Renal cortical epithelial cell (primary cell): ENCODE results near the gene TDRD10. TPM values are rescaled to one million over a fixed set of nuclear protein-coding genes. Genes with fewer than 3 reads are reported as not detected.
A peak's percentile ranks its signal among the peaks of the same experiment; 100 is the strongest.
"Not testable (repeated sequence)": the region's sequence is repeated elsewhere in the genome, so short reads cannot be mapped to it uniquely, and the experiment has no call there.

Experiments used
- DNase-seq: peaks from one replicate; pipeline ENCODE4 v3.0.0-alpha.2; 2011; ENCODE audit warnings: low read depth
- total RNA-seq: library from RNA; depleted of rRNA; stranded (reverse); fragments of >200 nt; gene quantifications from 2 replicates; pipeline ENCODE4 v1.2.3, GENCODE V29; 2014

Gene TDRD10
- total RNA-seq, 1 donor from 2014 or later: 0.10 TPM

- DNase-seq: peak; percentile 68
Measured at GRCh38 chr1:154479764-154480421, 22.1 kb upstream of the TDRD10 start.

GRCh38 chr1:154481053-154481452 lies 21.0 kb upstream of the TDRD10 start:
- DNase-seq: no peak

GRCh38 chr1:154483941-154484803 lies 17.8 kb upstream of the TDRD10 start:
- DNase-seq: peak; percentile 97

GRCh38 chr1:154485106-154485505 lies 16.9 kb upstream of the TDRD10 start:
- DNase-seq: no peak

- no peak for DNase-seq
Measured at GRCh38 chr1:154485910-154486496, 16.0 kb upstream of the TDRD10 start.

GRCh38 chr1:154486756-154487155 lies 15.3 kb upstream of the TDRD10 start:
- DNase-seq: not testable (repeated sequence)

GRCh38 chr1:154488922-154489321 lies 13.1 kb upstream of the TDRD10 start:
- DNase-seq: no peak

GRCh38 chr1:154489695-154490274 lies 12.2 kb upstream of the TDRD10 start:
- DNase-seq: no peak

- no peak for DNase-seq
Measured at GRCh38 chr1:154490317-154490716, 11.7 kb upstream of the TDRD10 start.

- no peak for DNase-seq
Measured at GRCh38 chr1:154492115-154492514, 9.9 kb upstream of the TDRD10 start.

GRCh38 chr1:154493276-154493675 lies 8.7 kb upstream of the TDRD10 start:
- DNase-seq: no peak

- DNase-seq: no peak
Measured at GRCh38 chr1:154495496-154496273, 6.3 kb upstream of the TDRD10 start.

GRCh38 chr1:154496383-154496782 lies 5.6 kb upstream of the TDRD10 start:
- no peak for DNase-seq

GRCh38 chr1:154497026-154497806 lies 4.8 kb upstream of the TDRD10 start:
- DNase-seq: peak; percentile 59

GRCh38 chr1:154499446-154499845 lies 2.6 kb upstream of the TDRD10 start:
- DNase-seq: no peak

GRCh38 chr1:154500533-154500932 lies 1.5 kb upstream of the TDRD10 start:
- DNase-seq: no peak

GRCh38 chr1:154501423-154502065 lies 475 bp upstream of the TDRD10 start:
- no peak for DNase-seq

GRCh38 chr1:154502744-154503115 lies 711 bp downstream of the TDRD10 start:
- no peak for DNase-seq

GRCh38 chr1:154503898-154504297 lies 1.9 kb downstream of the TDRD10 start:
- DNase-seq: no peak

GRCh38 chr1:154512760-154513159 lies 10.7 kb downstream of the TDRD10 start:
- DNase-seq: no peak
